HEK293 (cell line): Measurements from ENCODE around the gene ST7L.

ENCODE experiments used
- CTCF ChIA-PET: fragments of 350-600 bp; formaldehyde crosslinking; extraction: SDS; loops from one replicate; lab custom pipeline; 2021; ENCODE audit warnings: antibody characterized with exemption; lab: Yijun Ruan, JAX
- POLR2A ChIA-PET: fragments of 300-600 bp; formaldehyde crosslinking; extraction: SDS; loops from one replicate; lab custom pipeline; 2020; ENCODE audit warnings: antibody characterized with exemption, inconsistent platforms; lab: Yijun Ruan, JAX
- H3K27ac ChIP-seq: fragments of 200-500 bp; sonication (Bioruptor generic); 2 replicates; pipeline ENCODE4 v1.5.1; 2014; ENCODE audit warnings: low read depth, low read length, control low read depth, inconsistent platforms; ENCODE audit errors: extremely low read depth
- H3K36me3 ChIP-seq, 2 experiments: fragments of 200-500 bp in 1 of 2; sonication (Bioruptor generic) in 1 of 2; 1 replicate in 1 of 2; 2 replicates in 1 of 2; pipeline ENCODE4 v1.5.1; 2014 to 2017; ENCODE audit warnings: inconsistent platforms in 2 of 2, low read length in 2 of 2; ENCODE audit not compliant: control insufficient read depth in 2 of 2, insufficient read depth in 1 of 2
- H3K4me1 ChIP-seq: fragments of 200-500 bp; sonication (Bioruptor generic); 2 replicates; pipeline ENCODE4 v1.5.1; 2014; ENCODE audit warnings: mild to moderate bottlenecking, low read length, inconsistent platforms; ENCODE audit not compliant: control insufficient read depth, insufficient read depth
- H3K4me3 ChIP-seq: 2 replicates; pipeline ENCODE4 v1.5.1; 2011; ENCODE audit warnings: low read depth, mild to moderate bottlenecking, control low read depth, low read length, moderate library complexity
- H3K9me3 ChIP-seq: fragments of 200-500 bp; sonication (Bioruptor generic); 2 replicates; pipeline ENCODE4 v1.5.1; 2014; ENCODE audit warnings: low read depth, low read length, inconsistent platforms; ENCODE audit not compliant: control insufficient read depth, insufficient read depth
- FEZF1 ChIP-seq: fragments of 450-650 bp; formaldehyde crosslinking; IDR thresholded peaks from 2 replicates; pipeline ENCODE4 v1.5.1; 2016; ENCODE audit warnings: missing biosample characterization, missing genetic modification characterization
- GLIS1 ChIP-seq: fragments of 450-650 bp; formaldehyde crosslinking; IDR thresholded peaks from 2 replicates; pipeline ENCODE4 v1.5.1; 2016; ENCODE audit warnings: missing biosample characterization, missing genetic modification characterization
- IKZF3 ChIP-seq: fragments of 450-650 bp; IDR thresholded peaks from 2 replicates; pipeline ENCODE4 v1.5.0; 2018; ENCODE audit warnings: missing biosample characterization, mild to moderate bottlenecking, missing genetic modification characterization, moderate library complexity
- KLF16 ChIP-seq: fragments of 450-650 bp; formaldehyde crosslinking; IDR thresholded peaks from 2 replicates; pipeline ENCODE4 v1.5.1; 2017; ENCODE audit warnings: missing biosample characterization, missing genetic modification characterization
- MEIS1 ChIP-seq: sonication (generic); formaldehyde crosslinking; IDR thresholded peaks from 2 replicates; pipeline ENCODE4 v1.8.1; 2022; ENCODE audit warnings: missing genetic modification reagents, mild to moderate bottlenecking, borderline replicate concordance
- PRDM4 ChIP-seq: fragments of 450-650 bp; formaldehyde crosslinking; IDR thresholded peaks from 2 replicates; pipeline ENCODE4 v1.5.1; 2017; ENCODE audit warnings: missing biosample characterization, missing genetic modification characterization
- PRDM6 ChIP-seq: fragments of 450-650 bp; formaldehyde crosslinking; IDR thresholded peaks from 2 replicates; pipeline ENCODE4 v1.5.1; 2017; ENCODE audit warnings: missing biosample characterization, missing genetic modification characterization
- REPIN1 ChIP-seq: fragments of 450-650 bp; formaldehyde crosslinking; IDR thresholded peaks from 2 replicates; pipeline ENCODE4 v1.5.1; 2017; ENCODE audit warnings: missing biosample characterization, missing genetic modification characterization, low read depth
- TCF7L2 ChIP-seq: IDR thresholded peaks from 2 replicates; pipeline ENCODE4 v1.6.1; 2011; ENCODE audit warnings: low read depth, mild to moderate bottlenecking, inconsistent platforms, low read length, moderate library complexity, borderline replicate concordance
- ZBTB10 ChIP-seq: fragments of 450-650 bp; formaldehyde crosslinking; IDR thresholded peaks from 2 replicates; pipeline ENCODE4 v1.5.1; 2016; ENCODE audit warnings: missing biosample characterization, missing genetic modification characterization
- ZBTB48 ChIP-seq: fragments of 450-650 bp; formaldehyde crosslinking; IDR thresholded peaks from 2 replicates; pipeline ENCODE4 v1.5.1; 2016; ENCODE audit warnings: missing biosample characterization, missing genetic modification characterization
- ZNF146 ChIP-seq: fragments of 450-650 bp; formaldehyde crosslinking; IDR thresholded peaks from 2 replicates; pipeline ENCODE4 v1.5.1; 2016; ENCODE audit warnings: missing biosample characterization, missing genetic modification characterization
- ZNF174 ChIP-seq: fragments of 450-650 bp; formaldehyde crosslinking; IDR thresholded peaks from 2 replicates; pipeline ENCODE4 v1.5.0; 2017; ENCODE audit warnings: missing biosample characterization, mild to moderate bottlenecking, missing genetic modification characterization
- ZNF366 ChIP-seq: fragments of 450-650 bp; formaldehyde crosslinking; conservative IDR thresholded peaks from 2 replicates; pipeline ENCODE4 v1.5.1; 2016; ENCODE audit warnings: missing biosample characterization, missing genetic modification characterization
- ZNF555 ChIP-seq: fragments of 450-650 bp; formaldehyde crosslinking; conservative IDR thresholded peaks from 2 replicates; pipeline ENCODE4 v1.5.1; 2017; ENCODE audit warnings: missing biosample characterization, mild to moderate bottlenecking, missing genetic modification characterization, inconsistent platforms
- ZNF626 ChIP-seq: fragments of 450-650 bp; sonication (Bioruptor Pico); formaldehyde crosslinking; IDR thresholded peaks from 2 replicates; pipeline ENCODE4 v1.5.1; 2018; ENCODE audit warnings: missing biosample characterization, missing genetic modification characterization, inconsistent platforms
- ZNF654 ChIP-seq: fragments of 450-650 bp; formaldehyde crosslinking; IDR thresholded peaks from 2 replicates; pipeline ENCODE4 v1.5.1; 2016; ENCODE audit warnings: low read depth, missing biosample characterization, missing genetic modification characterization
- ZNF658 ChIP-seq: fragments of 450-650 bp; formaldehyde crosslinking; IDR thresholded peaks from 2 replicates; pipeline ENCODE4; 2016; ENCODE audit warnings: missing biosample characterization, missing genetic modification characterization
- ZNF707 ChIP-seq: fragments of 450-650 bp; formaldehyde crosslinking; IDR thresholded peaks from 2 replicates; pipeline ENCODE4 v1.5.1; 2016; ENCODE audit warnings: missing biosample characterization, missing genetic modification characterization
- ZNF785 ChIP-seq: fragments of 450-650 bp; formaldehyde crosslinking; IDR thresholded peaks from 2 replicates; pipeline ENCODE4 v1.5.1; 2016; ENCODE audit warnings: missing biosample characterization, missing genetic modification characterization
- TF ChIP-seq, protein P1 (sequence below): fragments of 450-650 bp; formaldehyde crosslinking; IDR thresholded peaks from 2 replicates; pipeline ENCODE4 v1.5.1; 2016; ENCODE audit warnings: missing biosample characterization, missing genetic modification characterization
- TF ChIP-seq, protein P2 (sequence below): fragments of 450-650 bp; formaldehyde crosslinking; IDR thresholded peaks from 2 replicates; pipeline ENCODE4 v1.5.1; 2017; ENCODE audit warnings: missing biosample characterization, missing genetic modification characterization
- TF ChIP-seq, protein P3 (sequence below): fragments of 450-650 bp; formaldehyde crosslinking; IDR thresholded peaks from 2 replicates; pipeline ENCODE4 v1.5.1; 2017; ENCODE audit warnings: missing biosample characterization, missing genetic modification characterization

The ST7L gene

DNA sequence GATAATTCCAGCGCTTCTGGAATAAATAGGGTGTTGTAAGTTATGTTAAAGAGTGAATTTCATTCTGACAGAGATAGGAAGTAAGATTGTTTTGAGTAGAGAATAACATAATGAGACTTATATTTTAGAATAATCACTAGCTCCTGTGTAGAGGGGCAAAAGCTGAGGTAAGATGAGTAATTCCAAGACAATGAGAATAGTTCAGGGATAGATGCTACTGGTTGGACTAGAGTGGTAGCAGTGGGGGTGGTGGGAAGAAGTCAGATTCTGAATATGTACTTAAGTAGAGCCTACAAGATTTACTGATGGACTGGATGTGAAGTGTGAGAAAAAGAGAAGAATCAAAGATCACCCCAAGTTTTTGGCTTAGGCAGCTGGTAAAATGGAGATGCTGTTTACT, 32.3 kb upstream of the ST7L start:
- no peaks in the 10 kb centered on the region for H3K4me1 ChIP-seq
- H3K27ac ChIP-seq: no peak overlapping the region
- TF ChIP-seq ZNF707 (tag by site-specific recombination) (no peak), REPIN1 (tag by site-specific recombination) (no peak), ZNF146 (tag by site-specific recombination) (no peak), ZNF658 (tag by site-specific recombination) (no peak), ZNF654 (tag by site-specific recombination) (no peak), ZNF626 (tag by site-specific recombination) (no peak), TCF7L2 (no peak), GLIS1 (tag by site-specific recombination) (no peak), MEIS1 (CRISPR knock-in tag) (no peak), ZBTB48 (tag by site-specific recombination) (no peak), ZBTB10 (tag by site-specific recombination) (no peak)
- TF ChIP-seq, protein P1, sequence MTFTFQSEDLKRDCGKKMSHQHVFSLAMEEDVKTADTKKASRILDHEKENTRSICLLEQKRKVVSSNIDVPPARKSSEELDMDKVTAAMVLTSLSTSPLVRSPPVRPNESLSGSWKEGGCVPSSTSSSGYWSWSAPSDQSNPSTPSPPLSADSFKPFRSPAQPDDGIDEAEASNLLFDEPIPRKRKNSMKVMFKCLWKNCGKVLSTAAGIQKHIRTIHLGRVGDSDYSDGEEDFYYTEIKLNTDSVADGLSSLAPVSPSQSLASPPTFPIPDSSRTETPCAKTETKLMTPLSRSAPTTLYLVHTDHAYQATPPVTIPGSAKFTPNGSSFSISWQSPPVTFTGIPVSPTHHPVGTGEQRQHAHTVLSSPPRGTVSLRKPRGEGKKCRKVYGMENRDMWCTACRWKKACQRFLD: no peak
- TF ChIP-seq, all 188 proteins: peak for 0
- Histone ChIP-seq H3K36me3 (peaks cover 29 to 71% of the 10 kb centered on the region in 2 experiments), H3K9me3 (no peaks in the 10 kb centered on the region), H3K4me3 (no peak overlapping the region)
- ChIA-PET CTCF (interaction anchor here (1.1 to 1.2 kb wide), 3 partner anchors 14 to 57 kb away, joined by 3 read pairs; no protein-coding TSS in a partner anchor), POLR2A (no interaction called here)

DNA sequence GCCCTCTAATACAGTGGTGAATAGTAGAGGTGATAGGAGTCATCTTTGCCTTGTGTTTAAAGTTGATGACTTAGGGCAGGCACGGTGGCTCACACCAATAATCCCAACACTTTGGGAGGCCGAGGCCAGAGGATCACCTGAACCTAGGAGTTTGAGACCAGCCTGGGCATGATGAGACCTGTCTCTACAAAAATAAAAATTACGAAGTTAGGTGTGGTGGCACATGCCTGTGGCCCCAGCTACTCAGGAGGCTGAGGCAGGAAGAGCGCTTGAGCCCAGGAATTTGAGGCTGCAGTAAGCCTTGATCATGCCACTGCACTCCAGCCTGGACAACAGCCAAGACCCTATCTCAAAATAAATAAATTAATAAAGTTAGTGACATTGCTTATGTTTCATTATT, 27.3 kb upstream of the ST7L start:
- Histone ChIP-seq H3K4me3 (no peak overlapping the region), H3K9me3 (no peaks in the 10 kb centered on the region), H3K36me3 (peaks cover 29 to 50% of the 10 kb centered on the region in 2 experiments), H3K4me1 (peaks cover 3% of the 10 kb centered on the region; the same call in 1 of the 2 replicates), H3K27ac (no peak overlapping the region)
- ChIA-PET POLR2A (interaction anchor here (0.7 kb wide), 1 partner anchor 8 kb away, joined by 6 read pairs; no protein-coding TSS in a partner anchor), CTCF (interaction anchor here (1.0 to 1.5 kb wide), 3 partner anchors 9 to 70 kb away, joined by 3 to 7 read pairs (median 4); no protein-coding TSS in a partner anchor)
- TF ChIP-seq, protein P2, sequence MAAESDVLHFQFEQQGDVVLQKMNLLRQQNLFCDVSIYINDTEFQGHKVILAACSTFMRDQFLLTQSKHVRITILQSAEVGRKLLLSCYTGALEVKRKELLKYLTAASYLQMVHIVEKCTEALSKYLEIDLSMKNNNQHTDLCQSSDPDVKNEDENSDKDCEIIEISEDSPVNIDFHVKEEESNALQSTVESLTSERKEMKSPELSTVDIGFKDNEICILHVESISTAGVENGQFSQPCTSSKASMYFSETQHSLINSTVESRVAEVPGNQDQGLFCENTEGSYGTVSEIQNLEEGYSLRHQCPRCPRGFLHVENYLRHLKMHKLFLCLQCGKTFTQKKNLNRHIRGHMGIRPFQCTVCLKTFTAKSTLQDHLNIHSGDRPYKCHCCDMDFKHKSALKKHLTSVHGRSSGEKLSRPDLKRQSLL (tag by site-specific recombination): no peak
- TF ChIP-seq FEZF1 (tag by site-specific recombination) (no peak), KLF16 (tag by site-specific recombination) (no peak), IKZF3 (tag by site-specific recombination) (no peak), ZNF555 (tag by site-specific recombination) (no peak), PRDM4 (tag by site-specific recombination) (no peak), ZBTB48 (tag by site-specific recombination) (no peak), ZNF174 (tag by site-specific recombination) (no peak), ZNF366 (no peak), PRDM6 (no peak), ZNF785 (tag by site-specific recombination) (no peak)
- TF ChIP-seq, protein P3, sequence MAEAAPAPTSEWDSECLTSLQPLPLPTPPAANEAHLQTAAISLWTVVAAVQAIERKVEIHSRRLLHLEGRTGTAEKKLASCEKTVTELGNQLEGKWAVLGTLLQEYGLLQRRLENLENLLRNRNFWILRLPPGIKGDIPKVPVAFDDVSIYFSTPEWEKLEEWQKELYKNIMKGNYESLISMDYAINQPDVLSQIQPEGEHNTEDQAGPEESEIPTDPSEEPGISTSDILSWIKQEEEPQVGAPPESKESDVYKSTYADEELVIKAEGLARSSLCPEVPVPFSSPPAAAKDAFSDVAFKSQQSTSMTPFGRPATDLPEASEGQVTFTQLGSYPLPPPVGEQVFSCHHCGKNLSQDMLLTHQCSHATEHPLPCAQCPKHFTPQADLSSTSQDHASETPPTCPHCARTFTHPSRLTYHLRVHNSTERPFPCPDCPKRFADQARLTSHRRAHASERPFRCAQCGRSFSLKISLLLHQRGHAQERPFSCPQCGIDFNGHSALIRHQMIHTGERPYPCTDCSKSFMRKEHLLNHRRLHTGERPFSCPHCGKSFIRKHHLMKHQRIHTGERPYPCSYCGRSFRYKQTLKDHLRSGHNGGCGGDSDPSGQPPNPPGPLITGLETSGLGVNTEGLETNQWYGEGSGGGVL (tag by site-specific recombination): no peak
- TF ChIP-seq, protein P1: no peak
